DMS 273 treated with DMSO at 0.1 percent for 48 hours (cell line): ENCODE data around the gene KANK4.
A peak's percentile ranks its signal among the peaks of the same experiment; 100 is the strongest.

Experiments used
- DNase-seq: peaks from one replicate; lab custom pipeline; 2025; lab: John Stamatoyannopoulos, UW

The KANK4 gene

GRCh38 chr1:62336995-62337705, 17.9 kb upstream of the KANK4 start:
- no peak for DNase-seq

- no peak for DNase-seq
Observed at GRCh38 chr1:62336638-62336994, 17.4 kb upstream of the KANK4 start.

- no peak for DNase-seq
Observed at GRCh38 chr1:62335656-62336055, 16.4 kb upstream of the KANK4 start.

GRCh38 chr1:62334434-62334985, 15.3 kb upstream of the KANK4 start:
- DNase-seq: no peak

GRCh38 chr1:62333441-62333840, 14.2 kb upstream of the KANK4 start:
- no peak for DNase-seq

GRCh38 chr1:62327360-62328055, 8.3 kb upstream of the KANK4 start:
- no peak for DNase-seq

- DNase-seq: no peak
Observed at GRCh38 chr1:62325681-62326080, 6.4 kb upstream of the KANK4 start.

GRCh38 chr1:62325081-62325480, 5.8 kb upstream of the KANK4 start:
- no peak for DNase-seq

- DNase-seq: no peak
Observed at GRCh38 chr1:62321446-62321845, 2.2 kb upstream of the KANK4 start.

- no peak for DNase-seq
Observed at GRCh38 chr1:62318320-62318755, 896 bp downstream of the KANK4 start.

- no peak for DNase-seq
Observed at GRCh38 chr1:62317021-62317768, 2.0 kb downstream of the KANK4 start.

GRCh38 chr1:62316135-62316534, 3.1 kb downstream of the KANK4 start:
- DNase-seq: peak; percentile 26

GRCh38 chr1:62315387-62315786, 3.8 kb downstream of the KANK4 start:
- DNase-seq: no peak

GRCh38 chr1:62314454-62315350, 4.5 kb downstream of the KANK4 start:
- DNase-seq: no peak

GRCh38 chr1:62312698-62313097, 6.5 kb downstream of the KANK4 start:
- no peak for DNase-seq

GRCh38 chr1:62311473-62311943, 7.7 kb downstream of the KANK4 start:
- DNase-seq: peak; percentile 5

GRCh38 chr1:62309906-62310305, 9.3 kb downstream of the KANK4 start:
- DNase-seq: no peak

- DNase-seq: no peak
Observed at GRCh38 chr1:62308606-62309005, 10.6 kb downstream of the KANK4 start.

- no peak for DNase-seq
Observed at GRCh38 chr1:62307895-62308492, 11.2 kb downstream of the KANK4 start.

GRCh38 chr1:62307446-62307845, 11.8 kb downstream of the KANK4 start:
- no peak for DNase-seq

- no peak for DNase-seq
Observed at GRCh38 chr1:62306065-62306464, 13.2 kb downstream of the KANK4 start.
